Activated CD8-positive, alpha-beta memory T cell treated with anti-CD3 and anti-CD28 coated beads, Interleukin-2, amount 50 U/mL, for 48 hours (primary cell): ENCODE data around the gene PDE4D.
"Not testable (repeated sequence)": the region's sequence is repeated elsewhere in the genome, so short reads cannot be mapped to it uniquely, and the experiment has no call there.

Source experiments
- DNase-seq: peaks from one replicate; pipeline ENCODE4 v3.0.0-alpha.2; 2020

Gene PDE4D

DNA sequence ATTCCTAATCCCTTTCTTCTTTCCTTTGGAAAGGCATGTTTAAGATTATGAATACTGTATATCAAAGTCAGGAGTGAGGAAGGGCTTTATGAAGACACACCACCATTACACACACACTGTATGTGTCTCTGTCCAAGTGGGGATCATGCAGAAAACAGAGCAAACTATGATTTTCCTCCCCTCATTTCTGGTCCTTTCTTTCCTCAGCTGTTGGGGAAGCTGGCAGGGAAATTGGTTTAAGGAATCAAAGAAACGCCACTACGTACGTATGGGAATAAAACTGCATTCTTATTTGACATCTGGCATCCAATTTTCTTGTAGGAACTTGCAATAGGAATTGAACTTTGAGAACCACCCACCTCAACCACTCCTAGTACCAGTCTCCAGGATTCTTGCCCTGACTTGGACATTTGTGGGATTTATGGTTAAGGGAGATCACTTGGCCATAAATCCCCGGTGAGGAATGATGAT, 125.8 kb downstream of the PDE4D start:
- no peak for DNase-seq

DNA sequence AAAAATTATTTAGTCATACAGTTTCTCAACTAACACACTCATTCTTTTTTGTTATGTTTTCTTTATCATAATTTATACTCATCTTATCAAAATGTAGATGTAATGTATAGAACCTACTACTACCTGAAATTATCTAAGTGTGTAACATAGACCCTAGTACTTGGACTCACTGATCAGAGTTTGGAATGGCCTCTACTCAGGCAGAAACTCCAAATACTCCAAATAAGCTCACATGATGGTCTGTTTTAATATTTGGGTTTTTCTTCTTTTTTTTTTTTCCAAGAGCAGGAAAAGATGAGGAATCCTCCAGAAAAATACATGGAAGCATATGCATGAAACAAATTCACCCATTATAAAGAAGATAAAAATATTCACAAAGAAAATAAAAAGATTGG, 126.3 kb downstream of the PDE4D start:
- DNase-seq: no peak

GRCh38 chr5:59766427-59767210, 126.9 kb downstream of the PDE4D start:
- no peak for DNase-seq

DNA sequence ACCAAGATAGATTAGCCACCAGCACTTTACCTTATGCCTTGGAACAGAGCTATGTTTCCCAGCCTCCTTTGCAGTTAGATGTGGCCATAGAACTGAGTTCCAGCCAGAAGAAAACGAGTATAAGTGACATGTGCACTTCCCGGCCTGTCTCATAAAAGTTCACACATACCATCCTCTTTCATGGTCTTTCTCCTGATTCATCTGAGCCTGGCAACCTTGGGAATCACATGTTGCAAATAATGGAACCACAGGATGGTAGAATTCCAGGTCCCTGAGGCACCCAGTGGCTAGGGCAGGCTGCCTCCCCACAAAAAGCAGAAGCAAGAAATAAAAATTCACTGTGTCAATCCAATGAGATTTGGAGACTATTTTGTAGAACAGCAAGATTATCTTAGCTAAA, 128.1 kb downstream of the PDE4D start:
- no peak for DNase-seq

DNA sequence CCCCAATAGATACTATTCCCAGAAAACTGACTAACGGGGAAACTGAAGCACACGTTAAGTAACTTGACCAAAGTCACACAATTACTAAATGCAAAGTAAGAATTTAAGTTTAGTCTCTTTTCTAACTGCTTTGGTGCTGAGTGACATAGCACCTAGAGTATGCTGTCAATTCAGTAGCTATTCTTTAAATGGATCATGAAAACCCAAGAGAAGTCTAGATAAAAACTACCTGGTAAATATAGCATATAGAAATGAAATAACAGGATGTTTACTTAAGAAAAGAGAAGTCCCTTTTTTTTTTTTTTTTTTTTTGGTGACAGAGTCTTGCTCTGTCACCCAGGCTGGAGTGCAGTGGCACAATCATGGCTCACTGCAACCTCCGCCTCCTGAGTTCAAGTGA, 129.2 kb downstream of the PDE4D start:
- no peak for DNase-seq

GRCh38 chr5:59763541-59763940, 130.0 kb downstream of the PDE4D start:
- no peak for DNase-seq

DNA sequence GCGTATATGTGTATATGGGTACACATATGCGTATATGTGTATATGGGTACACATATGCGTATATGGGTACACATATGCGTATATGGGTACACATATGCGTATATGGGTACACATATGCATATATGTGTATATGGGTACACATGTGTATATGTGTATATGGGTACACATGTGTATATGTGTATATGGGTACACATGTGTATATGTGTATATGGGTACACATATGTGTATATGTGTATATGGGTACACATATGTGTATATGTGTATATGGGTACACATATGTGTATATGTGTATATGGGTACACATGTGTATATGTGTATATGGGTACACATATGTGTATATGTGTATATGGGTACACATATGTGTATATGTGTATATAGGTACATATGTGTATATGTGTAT, 131.3 kb downstream of the PDE4D start:
- not testable (repeated sequence) for DNase-seq

DNA sequence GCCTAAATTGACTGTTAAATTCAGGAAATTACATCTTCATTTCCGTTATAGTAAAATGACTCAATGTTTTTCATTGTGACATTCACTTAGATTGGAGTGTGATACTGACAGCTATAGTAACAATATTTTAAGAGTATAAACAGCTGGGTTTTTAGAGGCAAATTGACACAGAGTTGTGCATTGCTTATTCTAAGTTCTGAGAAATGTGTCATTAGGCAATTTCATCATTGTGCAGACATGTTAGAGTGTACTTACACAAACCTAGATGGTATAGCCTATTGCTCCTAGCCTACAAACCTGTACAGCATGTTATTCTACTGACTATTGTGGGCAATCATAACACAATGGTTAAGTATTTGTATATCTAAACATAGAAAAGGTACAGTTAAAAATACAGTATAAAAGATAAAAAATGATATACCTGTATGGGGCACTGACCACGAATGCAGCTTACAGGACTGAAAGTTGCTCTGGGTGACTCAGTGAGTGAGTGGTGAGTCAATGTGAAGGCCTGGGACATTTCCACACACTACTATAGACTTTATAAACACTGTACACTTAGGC, 132.7 kb downstream of the PDE4D start:
- DNase-seq: no peak

DNA sequence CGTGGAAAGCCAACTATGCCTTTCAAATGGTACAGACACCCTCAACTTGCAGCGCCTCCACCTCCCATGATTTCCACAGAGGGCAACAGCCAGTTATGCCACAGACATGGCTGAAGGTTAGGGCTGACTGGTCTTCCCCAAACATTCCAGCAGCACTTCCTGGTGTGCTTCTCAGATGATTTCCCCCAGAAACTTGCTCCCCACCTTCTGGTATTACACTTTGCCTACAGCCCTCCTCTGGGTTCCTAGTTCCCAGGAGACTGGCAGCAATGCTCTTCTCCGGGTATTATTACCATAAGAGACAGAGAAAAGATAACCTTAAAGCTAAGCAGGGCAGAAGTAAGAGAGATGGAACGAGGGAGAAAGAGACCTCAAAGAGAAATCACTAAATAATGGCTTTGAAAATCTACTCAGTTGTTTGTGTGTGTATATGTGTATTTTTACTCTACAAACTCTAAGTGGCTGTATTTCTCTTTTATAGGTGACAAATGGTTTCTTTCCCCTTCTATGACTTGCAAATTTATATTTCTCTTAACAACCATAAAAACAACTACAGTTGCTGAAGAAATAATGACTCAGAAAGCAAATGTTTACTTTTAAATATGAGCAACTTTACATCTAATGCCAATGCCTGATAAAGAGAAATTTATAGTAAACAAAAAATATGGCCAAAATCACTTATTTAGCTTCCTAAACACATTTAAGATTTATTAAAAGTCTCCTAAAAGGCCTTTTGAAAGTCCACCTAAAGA, 133.8 kb downstream of the PDE4D start:
- no peak for DNase-seq

GRCh38 chr5:59758566-59758965, 135.0 kb downstream of the PDE4D start:
- DNase-seq: no peak

DNA sequence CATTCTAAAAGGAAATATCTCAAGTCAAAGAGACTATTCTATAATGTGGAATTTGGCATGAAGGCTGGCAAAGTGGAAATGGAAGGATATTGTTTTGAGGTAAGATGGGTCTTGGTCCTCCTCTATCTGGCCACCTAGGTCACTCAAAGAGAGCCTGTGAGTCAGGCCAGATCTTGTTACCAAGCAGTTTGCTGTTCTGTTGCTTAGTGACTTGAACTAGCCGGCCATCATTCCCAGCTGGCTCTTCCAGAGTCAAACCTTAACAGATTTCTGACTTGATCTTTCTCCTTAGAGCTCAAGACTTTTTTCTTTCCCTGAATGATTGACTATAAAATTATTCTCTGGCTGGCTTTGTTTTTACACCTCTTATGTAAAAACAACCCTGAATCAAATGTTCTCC, 136.1 kb downstream of the PDE4D start:
- DNase-seq: no peak

- DNase-seq: no peak
Observed at GRCh38 chr5:59756373-59757035, 137.0 kb downstream of the PDE4D start.

GRCh38 chr5:59755476-59755875, 138.1 kb downstream of the PDE4D start:
- DNase-seq: no peak

GRCh38 chr5:59753599-59753998, 139.9 kb downstream of the PDE4D start:
- no peak for DNase-seq

DNA sequence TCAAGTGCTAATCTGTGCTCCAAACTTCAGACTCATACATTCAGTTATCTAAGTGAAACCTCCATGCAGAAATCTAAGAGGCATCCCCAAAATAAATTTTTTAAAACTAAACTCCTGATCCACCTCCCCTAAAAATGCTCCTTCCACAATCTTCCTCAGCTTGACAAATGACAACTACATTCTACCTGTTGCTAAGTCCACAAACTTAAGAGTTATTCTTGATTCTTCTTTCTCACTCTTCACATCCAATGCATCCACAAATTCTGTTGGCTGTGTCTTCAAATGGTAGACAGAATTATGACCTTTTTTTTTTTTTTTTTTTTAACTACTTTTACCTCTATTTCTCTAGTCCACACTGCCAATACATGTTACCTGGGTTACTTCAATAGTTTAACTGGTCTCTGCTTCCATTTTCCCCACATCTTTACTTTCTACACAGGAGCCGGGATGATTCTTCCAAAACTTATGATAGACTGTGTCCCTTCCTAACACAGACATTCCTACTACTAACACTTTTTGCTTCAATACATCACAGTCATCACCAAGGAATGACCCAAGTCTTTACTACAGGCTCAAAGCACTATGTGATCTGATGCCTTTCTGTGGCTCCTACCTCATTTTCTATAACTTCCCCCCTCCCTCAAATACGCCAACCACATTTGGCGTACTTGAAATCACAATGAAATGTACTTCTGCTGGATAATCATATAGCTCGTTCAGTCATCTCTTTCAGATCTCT, 143.6 kb downstream of the PDE4D start:
- no peak for DNase-seq

GRCh38 chr5:59748036-59748663, 145.4 kb downstream of the PDE4D start:
- not testable (repeated sequence) for DNase-seq

GRCh38 chr5:59746241-59746765, 147.2 kb downstream of the PDE4D start:
- no peak for DNase-seq

- no peak for DNase-seq
Observed at GRCh38 chr5:59745415-59745863, 148.1 kb downstream of the PDE4D start.

- DNase-seq: no peak
Observed at GRCh38 chr5:59744531-59744992, 149.0 kb downstream of the PDE4D start.

DNA sequence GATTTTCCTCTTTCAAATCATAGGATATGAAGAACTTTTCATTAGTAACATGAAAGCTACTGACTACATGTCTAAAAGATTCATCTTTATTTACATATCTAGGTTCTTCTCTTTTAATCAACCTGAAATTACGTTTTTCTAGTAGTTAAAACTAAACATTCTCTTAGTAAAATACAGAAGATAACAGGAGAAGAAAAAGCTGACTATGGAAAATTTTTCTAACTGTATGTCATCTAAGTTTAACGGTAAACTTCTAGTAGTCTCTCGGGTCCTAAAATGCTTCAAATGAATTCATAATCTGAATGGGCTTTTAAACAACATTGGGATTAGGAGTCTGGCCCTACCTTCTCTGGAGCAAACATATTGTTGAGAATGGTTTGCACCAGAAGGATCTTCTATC, 151.9 kb downstream of the PDE4D start:
- DNase-seq: no peak

DNA sequence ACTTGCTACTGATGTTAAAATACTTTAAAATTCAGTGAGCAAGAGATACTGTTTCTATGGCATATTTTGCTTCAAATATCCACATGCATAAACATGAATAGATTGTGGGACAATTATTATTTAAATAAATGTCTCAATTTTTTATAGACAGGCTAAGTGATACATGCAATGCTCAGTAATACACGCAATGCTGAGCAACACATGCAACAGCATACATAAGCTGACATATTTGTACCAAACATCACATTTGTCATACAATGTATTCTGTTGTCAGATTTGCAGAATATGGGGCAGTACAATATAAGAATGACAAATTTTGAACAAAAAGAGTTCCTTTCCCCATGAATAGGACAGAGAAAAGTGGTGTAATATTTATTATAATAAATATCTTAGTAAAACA, 155.5 kb downstream of the PDE4D start:
- DNase-seq: no peak

DNA sequence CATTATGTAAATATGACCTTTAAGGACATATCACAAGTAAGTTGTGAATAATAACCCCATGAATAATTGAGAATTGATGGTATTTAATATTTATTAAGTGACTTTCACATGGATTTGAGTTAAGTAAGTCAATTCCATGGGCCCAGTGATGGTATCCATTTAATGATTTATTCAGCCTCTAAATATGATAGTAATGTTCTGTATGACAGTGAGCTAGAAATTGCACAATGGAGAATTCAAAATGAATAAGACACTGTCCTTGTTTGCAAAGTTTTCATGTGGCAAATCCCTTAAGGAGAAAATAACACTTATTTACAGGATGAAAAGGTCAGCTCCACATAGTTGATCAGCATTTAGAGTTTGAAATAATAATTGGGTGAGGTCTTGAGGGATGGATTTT, 160.7 kb downstream of the PDE4D start:
- no peak for DNase-seq
